ENCODE measurements around the gene ATP5ME. TPM values are rescaled to one million over a fixed set of nuclear protein-coding genes. Genes with fewer than 3 reads are reported as not detected.
"Not testable (repeated sequence)": the region's sequence is repeated elsewhere in the genome, so short reads cannot be mapped to it uniquely, and the experiment has no call there.

The ATP5ME gene
- total RNA-seq, 2 donors from 2014 or later = 108 to 125 TPM

DNA sequence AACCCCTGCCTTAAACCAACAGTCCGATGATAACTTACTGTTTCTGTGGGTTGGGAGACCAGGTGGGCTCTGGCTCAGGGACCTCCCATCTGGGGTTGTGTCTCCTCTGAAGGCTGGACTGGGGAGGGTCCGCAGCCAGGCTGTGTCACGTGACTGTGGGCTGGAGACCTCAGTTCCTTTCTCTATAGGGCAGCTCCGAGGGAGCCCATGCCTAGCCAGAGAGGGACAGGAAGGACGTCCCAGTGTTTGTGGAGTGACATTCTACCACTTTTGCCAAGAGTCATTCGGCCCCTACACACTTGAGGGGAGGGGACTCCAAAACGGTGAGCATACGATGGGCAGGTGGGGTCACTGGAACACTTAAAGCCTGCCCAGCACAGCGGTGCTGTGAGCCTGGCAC, 36.0 kb upstream of the ATP5ME start:
- H3K4me3 Mint-ChIP-seq = no peak overlapping the region
- H3K27me3 Mint-ChIP-seq (ENCODE audit: low read depth) = no peaks in the 10 kb centered on the region
- no peaks in the 10 kb centered on the region for H3K36me3 Mint-ChIP-seq (ENCODE audit: insufficient read depth in 2 of 2)
- no peak for ATAC-seq (replicated peaks in 1 of 2)
- peaks cover 21% of the 10 kb centered on the region for H3K4me1 Mint-ChIP-seq (ENCODE audit: low read depth)
- H3K9me3 Mint-ChIP-seq = no peaks in the 10 kb centered on the region
- no peak for DNase-seq
- H3K27ac Mint-ChIP-seq = no peak overlapping the region

DNA sequence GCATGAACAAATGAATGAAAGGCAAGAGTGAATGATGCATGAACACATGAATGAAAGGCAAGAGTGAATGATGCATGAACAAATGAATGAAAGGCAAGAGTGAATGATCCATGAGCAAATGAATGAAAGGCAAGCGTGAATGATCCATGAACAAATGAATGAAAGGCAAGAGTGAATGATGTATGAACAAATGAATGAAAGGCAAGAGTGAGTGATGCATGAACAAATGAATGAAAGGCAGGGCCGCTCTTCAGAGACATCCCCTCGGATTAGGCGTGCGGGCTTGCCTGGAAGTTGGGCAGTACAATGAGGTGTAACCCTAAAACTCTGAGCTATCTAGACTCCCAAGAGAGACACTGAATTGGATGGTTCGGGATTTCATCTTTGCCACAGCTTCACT, 35.3 kb upstream of the ATP5ME start:
- peaks cover 21% of the 10 kb centered on the region for H3K4me1 Mint-ChIP-seq (ENCODE audit: low read depth)
- H3K27me3 Mint-ChIP-seq (ENCODE audit: low read depth) = no peaks in the 10 kb centered on the region
- H3K9me3 Mint-ChIP-seq = no peaks in the 10 kb centered on the region
- no peak overlapping the region for H3K27ac Mint-ChIP-seq
- DNase-seq (no peak), ATAC-seq (replicated peaks in 1 of 2) (no peak)
- no peaks in the 10 kb centered on the region for H3K36me3 Mint-ChIP-seq (ENCODE audit: insufficient read depth in 2 of 2)
- peak overlapping the region in 1 of 2 donors; percentile 3 for H3K4me3 Mint-ChIP-seq

DNA sequence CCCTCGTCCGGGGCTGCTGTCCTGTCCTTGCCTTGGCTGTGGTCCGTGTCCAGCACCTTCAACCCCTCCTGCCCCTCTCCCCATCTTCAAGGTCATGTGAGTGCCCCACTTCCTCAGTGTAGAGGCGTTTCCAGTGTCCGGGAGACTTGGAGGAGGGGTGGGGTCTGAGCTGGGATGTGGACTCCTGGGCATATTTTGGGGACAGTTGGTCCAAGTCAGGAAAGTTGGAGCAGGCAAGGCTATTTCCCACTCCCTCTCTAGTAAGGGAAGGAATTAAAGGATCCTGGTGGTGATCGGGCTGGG, 34.5 kb upstream of the ATP5ME start:
- Mint-ChIP-seq H3K4me3 (no peak overlapping the region), H3K36me3 (ENCODE audit: insufficient read depth in 2 of 2) (no peaks in the 10 kb centered on the region), H3K27me3 (ENCODE audit: low read depth) (no peaks in the 10 kb centered on the region), H3K4me1 (ENCODE audit: low read depth) (peaks cover 21% of the 10 kb centered on the region), H3K9me3 (no peaks in the 10 kb centered on the region), H3K27ac (no peak overlapping the region)
- ATAC-seq (replicated peaks in 1 of 2) (no peak), DNase-seq (no peak)

DNA sequence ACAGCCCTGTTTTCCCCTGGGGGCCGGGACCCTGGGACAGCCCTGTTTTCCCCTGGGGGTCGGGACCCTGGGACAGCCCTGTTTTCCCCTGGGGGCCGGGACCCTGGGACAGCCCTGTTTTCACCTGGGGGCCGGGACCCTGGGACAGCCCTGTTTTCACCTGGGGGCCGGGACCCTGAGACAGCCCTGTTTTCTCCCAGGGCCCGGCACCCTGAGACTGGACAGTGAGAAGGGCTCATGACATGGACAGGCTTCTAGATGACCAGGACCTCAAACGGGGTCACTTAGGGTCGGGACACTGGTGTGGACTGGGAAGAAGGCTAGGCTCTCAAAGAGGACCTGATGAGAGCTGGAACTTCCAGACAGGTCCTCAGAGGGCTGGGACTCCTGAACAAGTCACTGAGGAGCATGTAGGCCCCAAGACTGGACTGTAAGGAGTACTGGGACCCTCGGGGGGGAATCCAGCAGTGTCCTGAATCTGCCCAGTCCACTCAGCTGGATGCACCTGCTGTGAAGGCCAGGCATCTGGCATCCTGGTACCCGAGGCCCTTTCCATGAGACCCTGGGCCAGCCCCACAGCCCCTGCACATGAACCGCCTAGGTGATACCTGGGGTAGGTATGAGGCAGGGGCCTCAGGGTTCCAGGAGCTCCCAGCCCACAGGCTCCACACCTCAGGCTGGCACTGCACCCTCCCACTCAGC, 34.0 kb upstream of the ATP5ME start:
- H3K27ac Mint-ChIP-seq = no peak overlapping the region

DNA sequence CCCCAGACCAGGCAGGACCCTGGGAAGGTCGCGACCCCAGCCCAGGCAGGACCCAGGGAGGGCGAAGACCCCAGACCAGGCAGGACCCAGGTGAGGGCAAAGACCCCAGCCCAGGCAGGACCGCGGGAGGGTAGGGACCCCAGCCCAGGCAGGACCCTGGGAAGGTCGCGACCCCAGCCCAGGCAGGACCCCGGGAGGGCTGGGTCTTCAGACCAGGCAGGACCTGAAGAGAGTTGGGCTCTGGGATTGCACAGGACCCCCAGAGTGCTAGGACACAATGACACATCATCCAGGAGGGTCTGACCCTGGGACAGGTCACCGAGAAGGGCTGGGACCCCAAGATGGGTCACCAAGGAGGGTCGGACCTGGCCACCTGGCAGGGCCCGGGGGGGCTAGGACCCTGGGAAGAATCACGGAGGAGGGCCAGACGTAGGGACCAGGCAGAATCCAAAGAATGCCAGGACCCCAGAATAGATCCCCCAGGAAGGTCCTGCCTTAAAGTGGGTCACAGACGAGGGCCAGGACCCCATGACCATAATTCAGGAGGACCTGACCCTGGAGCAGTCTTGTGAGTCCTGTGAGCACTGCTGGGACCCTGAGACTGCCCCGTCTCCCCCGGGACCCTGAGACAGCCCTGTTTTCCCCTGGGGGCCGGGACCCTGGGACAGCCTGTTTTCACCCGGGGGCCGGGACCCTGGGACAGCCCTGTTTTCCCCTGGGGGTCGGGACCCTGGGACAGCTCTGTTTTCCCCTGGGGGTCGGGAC, 32.9 kb upstream of the ATP5ME start:
- ATAC-seq (replicated peaks in 1 of 2) (no peak), DNase-seq (no peak)
- no peak overlapping the region for H3K27ac Mint-ChIP-seq
- H3K27me3 Mint-ChIP-seq (ENCODE audit: low read depth) = no peaks in the 10 kb centered on the region
- H3K36me3 Mint-ChIP-seq (ENCODE audit: insufficient read depth in 2 of 2) = no peaks in the 10 kb centered on the region
- peak overlapping the region; percentile 19 to 50 for H3K4me3 Mint-ChIP-seq
- H3K4me1 Mint-ChIP-seq (ENCODE audit: low read depth) = peaks cover 21% of the 10 kb centered on the region
- no peaks in the 10 kb centered on the region for H3K9me3 Mint-ChIP-seq

More for the DNA sequence above, 34.0 kb upstream of the ATP5ME start:
- no peaks in the 10 kb centered on the region for H3K27me3 Mint-ChIP-seq (ENCODE audit: low read depth)
- DNase-seq (no peak), ATAC-seq (replicated peaks in 1 of 2) (no peak)
- no peaks in the 10 kb centered on the region for H3K36me3 Mint-ChIP-seq (ENCODE audit: insufficient read depth in 2 of 2)
- no peak overlapping the region for H3K4me3 Mint-ChIP-seq
- H3K9me3 Mint-ChIP-seq = no peaks in the 10 kb centered on the region
- peaks cover 21% of the 10 kb centered on the region for H3K4me1 Mint-ChIP-seq (ENCODE audit: low read depth)

DNA sequence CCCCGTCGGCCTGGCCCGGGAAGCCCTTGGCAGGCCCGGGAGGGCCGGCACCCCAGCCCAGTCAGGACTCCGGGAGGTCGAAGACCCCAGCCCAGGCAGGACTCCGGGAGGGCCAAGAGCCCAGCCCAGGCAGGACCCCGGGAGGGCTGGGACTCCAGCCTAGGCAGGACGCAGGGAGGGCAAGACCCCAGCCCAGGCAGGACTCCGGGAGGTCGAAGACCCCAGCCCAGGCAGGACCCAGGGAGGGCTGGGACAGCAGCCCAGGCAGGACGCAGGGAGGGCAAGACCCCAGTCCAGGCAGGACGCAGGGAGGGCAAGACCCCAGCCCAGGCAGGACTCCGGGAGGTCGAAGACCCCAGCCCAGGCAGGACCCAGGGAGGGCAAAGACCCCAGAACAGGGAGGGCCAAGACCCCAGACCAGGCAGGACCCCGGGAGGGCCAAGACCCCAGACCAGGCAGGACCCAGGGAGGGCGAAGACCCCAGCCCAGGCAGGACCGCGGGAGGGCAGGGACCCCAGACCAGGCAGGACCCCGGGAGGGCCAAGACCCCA, 32.1 kb upstream of the ATP5ME start:
- not testable (repeated sequence) for DNase-seq; H3K27ac Mint-ChIP-seq; H3K36me3 Mint-ChIP-seq (ENCODE audit: insufficient read depth in 2 of 2); ATAC-seq (replicated peaks in 1 of 2); H3K27me3 Mint-ChIP-seq (ENCODE audit: low read depth); H3K9me3 Mint-ChIP-seq
- Mint-ChIP-seq H3K4me3 (peak overlapping the region; percentile 34 to 92), H3K4me1 (ENCODE audit: low read depth) (peaks cover 21% of the 10 kb centered on the region)

DNA sequence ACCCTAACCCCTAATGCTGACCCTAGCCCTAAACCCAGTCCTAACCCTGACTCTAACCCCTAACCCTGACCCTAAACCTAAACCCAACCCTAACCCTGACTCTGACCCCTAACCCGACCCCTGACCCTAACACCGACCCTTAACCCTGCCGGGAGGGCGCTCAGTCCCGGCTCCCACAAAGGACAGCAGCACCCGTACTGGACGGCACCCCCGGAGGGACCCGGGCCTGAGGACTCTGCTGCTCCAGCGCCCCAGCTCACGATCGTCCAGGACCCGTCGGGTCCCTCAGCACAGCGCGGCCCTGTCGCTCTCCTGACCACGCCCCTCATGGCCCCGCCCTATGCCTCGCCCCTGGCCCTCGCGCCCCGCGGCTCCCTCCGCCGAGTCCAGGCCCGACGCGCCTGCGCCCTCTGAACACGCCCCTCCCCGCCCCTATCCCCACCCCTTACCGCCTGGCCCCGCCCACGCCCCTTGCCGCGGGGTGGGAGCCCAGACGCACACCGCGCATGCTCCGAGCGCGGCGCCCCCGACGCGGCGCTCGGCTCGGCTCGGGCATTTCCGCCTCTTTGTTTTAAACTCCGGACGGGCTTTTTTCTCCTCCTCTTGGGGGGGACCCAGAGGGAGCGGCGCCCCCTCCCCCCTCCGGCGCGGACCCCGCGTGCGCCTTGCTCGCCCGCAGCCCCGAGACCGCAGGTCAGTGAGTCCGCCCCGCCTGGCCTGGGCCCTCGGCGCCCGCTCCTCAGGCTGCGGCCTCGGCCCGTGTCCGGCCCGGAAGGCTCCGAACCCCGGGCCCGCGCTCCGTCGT, 31.4 kb upstream of the ATP5ME start, which contains the start of gene PCGF3:
TSS of gene PCGF3 (plus strand) at position 555 of the 805 bp plus-strand sequence. CDS start 27,849 bp downstream, outside the sequence.
- Mint-ChIP-seq H3K27ac (peak within 1 kb of the TSS; percentile 52), H3K4me1 (ENCODE audit: low read depth) (peaks cover 21% of the 10 kb centered on the region), H3K9me3 (no peaks in the 10 kb centered on the region), H3K27me3 (ENCODE audit: low read depth) (no peaks in the 10 kb centered on the region), H3K4me3 (peak within 1 kb of the TSS; percentile 80 to 92), H3K36me3 (ENCODE audit: insufficient read depth in 2 of 2) (no peaks in the 10 kb centered on the region)
- ATAC-seq (replicated peaks in 1 of 2) = peak; percentile 98
- peak; percentile 98 for DNase-seq

DNA sequence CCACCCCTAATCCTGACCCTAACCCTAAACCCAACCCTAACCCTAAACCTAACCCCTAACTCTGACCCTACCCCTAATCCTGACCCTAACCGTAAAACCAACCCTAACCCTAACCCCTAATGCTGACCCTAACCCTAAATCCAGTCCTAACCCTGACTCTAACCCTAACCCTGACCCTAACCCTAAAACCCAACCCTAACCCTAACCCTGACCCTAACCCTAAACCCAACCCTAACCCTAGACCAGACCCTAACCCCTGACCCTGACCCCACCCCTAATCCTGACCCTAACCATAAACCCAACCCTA, 30.8 kb upstream of the ATP5ME start:
- peak overlapping the region; percentile 80 to 92 for H3K4me3 Mint-ChIP-seq
- H3K27ac Mint-ChIP-seq = no peak overlapping the region
- H3K9me3 Mint-ChIP-seq = no peaks in the 10 kb centered on the region
- H3K27me3 Mint-ChIP-seq (ENCODE audit: low read depth) = no peaks in the 10 kb centered on the region
- H3K36me3 Mint-ChIP-seq (ENCODE audit: insufficient read depth in 2 of 2) = no peaks in the 10 kb centered on the region
- H3K4me1 Mint-ChIP-seq (ENCODE audit: low read depth) = peaks cover 17% of the 10 kb centered on the region
- DNase-seq (no peak), ATAC-seq (replicated peaks in 1 of 2) (no peak)

DNA sequence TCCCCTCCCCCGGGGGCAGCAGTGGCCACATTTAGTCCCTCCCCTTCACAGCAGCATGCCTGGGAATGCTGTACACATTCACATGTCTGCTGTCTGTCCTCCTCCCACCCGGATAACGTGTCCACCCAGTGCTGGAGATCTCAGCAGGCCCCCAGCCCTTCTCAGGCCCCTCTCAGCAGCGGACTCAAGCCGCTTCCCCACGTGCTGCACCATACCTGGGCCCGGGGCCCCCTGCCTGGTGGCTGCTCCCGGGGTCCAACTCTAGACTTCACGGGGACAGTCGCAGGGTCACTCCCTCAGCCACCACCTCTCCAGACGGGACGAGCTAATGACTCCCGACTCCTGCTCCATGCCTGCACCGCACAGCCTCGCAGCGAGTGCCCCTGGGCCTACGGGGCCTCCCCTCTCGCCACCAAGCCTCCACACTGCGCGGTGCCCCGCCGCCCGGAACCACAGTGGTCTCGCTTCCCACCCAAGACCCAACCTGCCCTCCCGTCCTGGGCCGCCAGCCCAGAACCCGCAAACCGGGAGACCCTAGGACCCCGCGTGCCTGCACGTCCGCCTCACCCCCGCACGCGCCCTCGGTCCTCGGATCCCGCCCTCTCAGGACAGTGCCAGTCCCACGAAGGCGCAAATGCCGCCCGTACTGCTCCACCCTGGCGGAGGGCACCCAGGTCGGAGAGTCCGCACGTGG, 30.3 kb upstream of the ATP5ME start:
- DNase-seq (no peak), ATAC-seq (replicated peaks in 1 of 2) (no peak)
- Mint-ChIP-seq H3K9me3 (no peaks in the 10 kb centered on the region), H3K27me3 (ENCODE audit: low read depth) (no peaks in the 10 kb centered on the region), H3K36me3 (ENCODE audit: insufficient read depth in 2 of 2) (no peaks in the 10 kb centered on the region), H3K27ac (no peak overlapping the region), H3K4me3 (peak overlapping the region; percentile 80 to 92), H3K4me1 (ENCODE audit: low read depth) (peaks cover 16% of the 10 kb centered on the region)

DNA sequence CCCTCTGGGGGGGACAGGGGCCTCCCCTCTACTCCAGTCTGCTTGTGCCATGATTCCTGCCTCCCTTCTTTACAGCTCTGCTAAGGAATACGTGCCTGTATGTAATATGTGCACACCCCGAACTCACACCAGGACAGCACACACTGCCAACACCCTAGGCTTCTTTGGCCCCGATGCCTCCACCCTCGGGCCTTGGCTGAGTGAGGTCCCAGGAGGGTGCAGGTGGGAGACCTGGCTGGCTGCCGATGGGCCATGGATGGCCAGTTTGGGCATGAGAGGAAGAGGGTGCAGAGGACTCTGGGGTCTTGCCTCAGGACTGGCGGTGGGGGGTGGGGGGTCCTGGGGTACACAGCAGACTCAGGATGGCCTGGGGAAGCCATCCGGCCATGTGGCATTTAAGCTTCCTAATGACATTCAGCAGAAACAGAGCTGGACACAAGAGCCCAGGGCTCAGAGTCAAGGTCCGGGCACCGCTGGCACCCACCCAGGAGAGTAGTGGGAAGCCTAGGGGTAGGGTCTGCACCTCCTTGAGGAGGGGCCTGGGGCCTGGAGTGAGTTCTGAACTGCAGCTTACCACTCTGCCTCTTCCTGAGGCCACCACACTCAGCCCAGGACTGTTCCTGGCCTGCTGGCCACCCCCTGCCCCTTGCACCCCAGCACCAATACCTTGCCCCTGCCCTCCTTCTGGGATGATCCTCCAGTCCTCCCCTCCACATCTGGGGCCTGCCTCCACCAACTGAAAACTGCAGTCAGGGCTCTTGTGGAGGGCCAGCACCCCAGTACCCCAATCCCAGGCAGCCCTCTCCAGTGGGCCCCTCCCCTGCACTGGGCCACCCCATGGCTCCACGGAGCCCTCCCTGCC, 29.5 kb upstream of the ATP5ME start:
- DNase-seq (no peak), ATAC-seq (replicated peaks in 1 of 2) (no peak)
- H3K4me1 Mint-ChIP-seq (ENCODE audit: low read depth) = peaks cover 16% of the 10 kb centered on the region
- no peaks in the 10 kb centered on the region for H3K36me3 Mint-ChIP-seq (ENCODE audit: insufficient read depth in 2 of 2)
- no peak overlapping the region for H3K27ac Mint-ChIP-seq
- no peaks in the 10 kb centered on the region for H3K27me3 Mint-ChIP-seq (ENCODE audit: low read depth)
- H3K4me3 Mint-ChIP-seq = no peak overlapping the region
- no peaks in the 10 kb centered on the region for H3K9me3 Mint-ChIP-seq

DNA sequence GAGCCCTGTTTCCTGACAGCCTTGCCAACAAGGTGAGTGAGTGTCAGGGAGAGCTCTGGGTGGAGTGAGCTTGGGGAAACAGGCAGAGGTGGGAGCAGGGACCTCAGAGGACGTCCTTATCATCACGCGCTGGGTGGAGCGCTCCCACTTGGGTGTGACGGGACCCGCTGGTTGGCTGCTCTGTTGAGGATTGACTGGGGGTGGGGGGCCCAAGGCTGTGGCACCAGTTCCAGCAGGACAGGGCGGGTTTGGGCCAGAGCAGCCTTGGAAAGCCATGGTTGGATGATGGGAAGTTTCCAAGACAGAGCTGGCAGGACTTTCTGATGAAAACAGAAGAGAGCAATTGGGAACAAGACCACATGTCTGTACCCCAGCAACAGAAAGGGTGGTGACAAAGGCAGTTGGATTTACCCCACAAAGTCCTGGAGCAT, 28.6 kb upstream of the ATP5ME start:
- peaks cover 16% of the 10 kb centered on the region for H3K4me1 Mint-ChIP-seq (ENCODE audit: low read depth)
- H3K27me3 Mint-ChIP-seq (ENCODE audit: low read depth) = no peaks in the 10 kb centered on the region
- no peaks in the 10 kb centered on the region for H3K36me3 Mint-ChIP-seq (ENCODE audit: insufficient read depth in 2 of 2)

More for the DNA sequence above, 28.6 kb upstream of the ATP5ME start:
- H3K27ac Mint-ChIP-seq = no peak overlapping the region
- no peak overlapping the region for H3K4me3 Mint-ChIP-seq
- DNase-seq (no peak), ATAC-seq (replicated peaks in 1 of 2) (no peak)
- H3K9me3 Mint-ChIP-seq = no peaks in the 10 kb centered on the region

Measured in activated T-cell treated with anti-CD3 and anti-CD28 coated beads, Interleukin-2, amount 50 U/mL, for 72 hours (primary cell).